Measurements from ENCODE around the gene ABCC9. TPM values are rescaled to one million over a fixed set of nuclear protein-coding genes. Genes with fewer than 3 reads are reported as not detected.

The ABCC9 gene
- total RNA-seq, 1 experiment from 2014 or later = 0.03 TPM

DNA sequence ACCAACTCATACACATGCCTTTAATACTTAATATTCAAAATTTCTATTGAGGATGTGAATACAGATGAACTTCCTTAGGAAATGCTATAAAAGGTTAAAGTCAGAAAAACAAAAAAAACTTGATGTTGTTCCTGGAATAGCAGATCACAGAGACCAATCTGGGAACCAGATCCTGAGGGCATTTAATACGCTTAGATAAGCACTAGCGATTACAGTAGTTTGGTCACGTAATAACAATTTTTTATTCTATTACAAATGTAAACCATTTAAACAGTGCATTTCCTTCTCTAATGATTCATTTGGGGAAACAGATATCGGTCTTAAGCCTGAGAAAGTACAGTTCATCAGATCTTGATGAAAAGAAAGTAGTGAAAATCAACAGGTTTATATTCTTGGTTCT, 30.8 kb upstream of the ABCC9 start:
- no peaks in the 10 kb centered on the region for H3K36me3 ChIP-seq (ENCODE audit: control insufficient read depth, insufficient read depth, low read length)
- no peaks in the 10 kb centered on the region for H3K4me1 ChIP-seq (ENCODE audit: control insufficient read depth, insufficient read depth, low read length)
- BruUV-seq (replicated peaks) = no TSS peak
- H3K27ac ChIP-seq (ENCODE audit: low read length) = no peak overlapping the region
- no peak for DNase-seq (ENCODE audit: low read depth, low spot score)
- no peak for ATAC-seq
- in situ Hi-C loops (cut with HindIII; ENCODE audit: low pct_unique_long_range_greater_than_20kb, low sequenced_read_pairs) (no loop called here), intact Hi-C loops (cut with micrococcal nuclease; ENCODE audit: unreplicated experiment) (no loop called here)
- ChIA-PET CTCF (no interaction called here), POLR2A (no interaction called here)
- no peaks in the 10 kb centered on the region for H3K27me3 ChIP-seq (ENCODE audit: control insufficient read depth, insufficient read depth, low read length)
- H3K9me3 ChIP-seq (ENCODE audit: control insufficient read depth, insufficient read depth, low read depth, low read length) = no peaks in the 10 kb centered on the region
- no peak for TF ChIP-seq CTCF (IDR thresholded peaks at IDR 0.05)
- TF ChIP-seq SIN3A (IDR thresholded peaks at IDR 0.05; ENCODE audit: borderline replicate concordance, insufficient read depth, low read depth, low read length) = no peak
- no peak for TF ChIP-seq POLR2AphosphoS5 (IDR thresholded peaks at IDR 0.05; ENCODE audit: low read depth, low read length)
- no peak for TF ChIP-seq REST (IDR thresholded peaks at IDR 0.05; ENCODE audit: insufficient read depth in 1 of 2, low read depth in 2 of 2, low read length in 1 of 2)
- TF ChIP-seq TCF7L2 (IDR thresholded peaks at IDR 0.05; ENCODE audit: low read depth, low read length) = no peak
- no peak overlapping the region for H3K4me3 ChIP-seq (ENCODE audit: low read depth in 2 of 2, low read length in 2 of 2)

DNA sequence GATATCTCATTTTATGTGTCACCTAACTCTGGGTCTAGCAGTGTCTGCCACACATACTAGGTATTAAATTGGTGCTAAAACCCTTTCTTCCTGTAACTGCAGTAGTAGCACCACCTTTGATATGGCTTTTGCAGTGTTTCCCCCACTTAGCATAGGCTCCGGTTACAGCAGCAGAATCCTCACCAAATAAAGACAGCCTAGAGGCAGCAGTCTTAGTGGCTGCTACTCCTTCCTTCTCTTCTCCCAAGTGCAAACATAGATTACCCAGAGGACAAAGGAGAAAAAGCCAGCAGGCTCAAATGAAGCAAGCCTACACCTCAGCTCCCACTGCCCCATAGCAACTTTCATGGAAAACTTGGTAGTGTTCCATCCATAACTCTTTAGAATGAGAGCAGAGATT, 30.1 kb upstream of the ABCC9 start:
- Histone ChIP-seq H3K4me1 (ENCODE audit: control insufficient read depth, insufficient read depth, low read length) (no peaks in the 10 kb centered on the region), H3K4me3 (ENCODE audit: low read depth in 2 of 2, low read length in 2 of 2) (no peak overlapping the region), H3K36me3 (ENCODE audit: control insufficient read depth, insufficient read depth, low read length) (no peaks in the 10 kb centered on the region), H3K9me3 (ENCODE audit: control insufficient read depth, insufficient read depth, low read depth, low read length) (no peaks in the 10 kb centered on the region), H3K27me3 (ENCODE audit: control insufficient read depth, insufficient read depth, low read length) (no peaks in the 10 kb centered on the region), H3K27ac (ENCODE audit: low read length) (no peak overlapping the region)
- intact Hi-C loops (cut with micrococcal nuclease; ENCODE audit: unreplicated experiment) (no loop called here), in situ Hi-C loops (cut with HindIII; ENCODE audit: low pct_unique_long_range_greater_than_20kb, low sequenced_read_pairs) (no loop called here)
- DNase-seq (ENCODE audit: low read depth, low spot score) (no peak), ATAC-seq (no peak)
- no TSS peak for BruUV-seq (replicated peaks)
- POLR2A ChIA-PET = no interaction called here
- CTCF ChIA-PET = no interaction called here
- TF ChIP-seq CTCF (IDR thresholded peaks at IDR 0.05) (no peak), SIN3A (IDR thresholded peaks at IDR 0.05; ENCODE audit: borderline replicate concordance, insufficient read depth, low read depth, low read length) (no peak), REST (IDR thresholded peaks at IDR 0.05; ENCODE audit: insufficient read depth in 1 of 2, low read depth in 2 of 2, low read length in 1 of 2) (no peak), TCF7L2 (IDR thresholded peaks at IDR 0.05; ENCODE audit: low read depth, low read length) (no peak), POLR2AphosphoS5 (IDR thresholded peaks at IDR 0.05; ENCODE audit: low read depth, low read length) (no peak)
